Measurements from ENCODE around the gene FOXP1.

Gene FOXP1

DNA sequence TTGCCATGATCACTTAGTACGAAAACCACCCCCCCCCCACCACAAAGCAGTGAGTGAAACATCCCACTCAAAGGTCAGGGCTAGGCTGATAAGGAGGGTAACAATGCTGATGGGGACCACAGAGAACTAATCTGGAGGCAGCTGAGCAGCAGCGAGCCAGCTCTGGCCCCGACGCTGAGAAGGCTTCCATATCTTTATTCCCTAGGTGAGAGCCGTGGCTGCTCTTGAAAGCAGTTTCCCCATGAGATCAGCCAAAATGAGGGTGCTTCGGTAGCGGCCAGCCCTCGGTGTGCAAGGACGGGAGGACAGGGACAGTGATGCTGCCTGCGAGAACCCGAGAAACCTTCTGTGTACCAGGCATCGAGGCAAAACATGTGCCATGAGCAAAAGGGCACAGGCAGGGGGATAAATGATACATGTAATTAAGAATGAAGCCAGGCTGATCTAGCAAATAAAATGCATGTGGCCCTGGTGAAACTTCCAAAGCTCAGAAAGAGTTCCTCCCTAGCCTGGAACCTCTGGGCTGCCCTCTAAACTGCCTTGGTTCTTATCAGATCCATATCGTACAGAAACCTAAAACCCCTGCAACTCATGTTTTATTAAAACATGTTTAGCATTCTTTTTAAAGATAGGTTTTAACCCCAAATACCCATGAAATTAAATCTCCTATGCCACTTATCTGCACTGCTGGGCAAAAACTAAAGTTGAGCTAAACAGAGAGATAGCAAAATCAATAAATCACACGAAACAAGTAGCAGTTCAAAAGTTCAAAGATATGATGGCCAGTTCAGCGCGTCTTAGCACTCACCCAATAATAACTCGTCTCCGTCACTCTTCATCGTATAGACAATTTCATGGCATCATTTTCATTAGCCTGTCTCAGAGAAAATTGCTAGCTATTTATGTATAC is 337.3 kb downstream of the FOXP1 start:
- Histone ChIP-seq H3K27ac (ENCODE audit: poor library complexity, severe bottlenecking) (no peak overlapping the region), H3K27me3 (ENCODE audit: insufficient read depth, poor library complexity, severe bottlenecking) (no peaks in the 10 kb centered on the region), H3K4me3 (ENCODE audit: severe bottlenecking) (no peak overlapping the region), H3K9me3 (ENCODE audit: severe bottlenecking) (no peaks in the 10 kb centered on the region), H3K36me3 (ENCODE audit: low read depth) (no peaks in the 10 kb centered on the region), H3K4me1 (ENCODE audit: insufficient read depth, poor library complexity, severe bottlenecking) (peaks cover 13% of the 10 kb centered on the region)
- DNase-seq (ENCODE audit: low spot score) (no peak), ATAC-seq (ENCODE audit: low read depth) (no peak)
- TF ChIP-seq, protein P1, sequence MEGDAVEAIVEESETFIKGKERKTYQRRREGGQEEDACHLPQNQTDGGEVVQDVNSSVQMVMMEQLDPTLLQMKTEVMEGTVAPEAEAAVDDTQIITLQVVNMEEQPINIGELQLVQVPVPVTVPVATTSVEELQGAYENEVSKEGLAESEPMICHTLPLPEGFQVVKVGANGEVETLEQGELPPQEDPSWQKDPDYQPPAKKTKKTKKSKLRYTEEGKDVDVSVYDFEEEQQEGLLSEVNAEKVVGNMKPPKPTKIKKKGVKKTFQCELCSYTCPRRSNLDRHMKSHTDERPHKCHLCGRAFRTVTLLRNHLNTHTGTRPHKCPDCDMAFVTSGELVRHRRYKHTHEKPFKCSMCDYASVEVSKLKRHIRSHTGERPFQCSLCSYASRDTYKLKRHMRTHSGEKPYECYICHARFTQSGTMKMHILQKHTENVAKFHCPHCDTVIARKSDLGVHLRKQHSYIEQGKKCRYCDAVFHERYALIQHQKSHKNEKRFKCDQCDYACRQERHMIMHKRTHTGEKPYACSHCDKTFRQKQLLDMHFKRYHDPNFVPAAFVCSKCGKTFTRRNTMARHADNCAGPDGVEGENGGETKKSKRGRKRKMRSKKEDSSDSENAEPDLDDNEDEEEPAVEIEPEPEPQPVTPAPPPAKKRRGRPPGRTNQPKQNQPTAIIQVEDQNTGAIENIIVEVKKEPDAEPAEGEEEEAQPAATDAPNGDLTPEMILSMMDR (IDR thresholded peaks at IDR 0.05; ENCODE audit: poor library complexity, severe bottlenecking): no peak

DNA sequence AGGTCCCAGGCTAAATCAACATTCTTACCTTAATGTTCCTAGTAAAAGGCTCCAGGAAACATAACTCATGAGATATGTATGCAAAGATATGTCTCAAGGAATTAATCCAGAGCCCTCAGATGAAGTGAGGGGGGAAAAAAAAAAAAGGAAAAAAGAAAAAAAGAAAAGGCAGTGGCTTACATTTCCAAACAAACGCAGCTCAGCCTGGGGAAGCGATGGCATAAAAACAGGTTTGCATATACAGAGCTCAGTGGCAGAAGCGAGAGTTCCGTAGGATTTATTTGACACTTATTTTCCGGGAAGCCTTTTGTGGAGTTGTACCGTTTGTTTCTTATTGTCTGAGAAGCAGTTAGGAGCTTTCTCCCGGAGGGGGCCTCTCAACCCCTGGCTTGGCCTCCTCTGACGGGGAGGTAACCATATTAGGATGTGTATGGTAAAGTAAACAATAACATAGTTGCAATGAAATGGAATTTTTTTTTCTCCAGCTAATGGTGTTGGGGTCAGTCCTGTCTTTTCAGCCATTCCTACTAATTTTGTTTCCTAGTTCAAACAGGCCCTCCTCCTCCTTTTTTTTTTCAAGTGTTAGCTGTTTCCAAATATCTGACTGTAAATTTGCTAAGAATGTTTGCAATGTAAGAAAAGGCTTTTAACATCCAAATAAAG is 338.6 kb downstream of the FOXP1 start:
- Histone ChIP-seq H3K4me3 (ENCODE audit: severe bottlenecking) (no peak overlapping the region), H3K9me3 (ENCODE audit: severe bottlenecking) (no peaks in the 10 kb centered on the region), H3K36me3 (ENCODE audit: low read depth) (no peaks in the 10 kb centered on the region), H3K27ac (ENCODE audit: poor library complexity, severe bottlenecking) (no peak overlapping the region), H3K27me3 (ENCODE audit: insufficient read depth, poor library complexity, severe bottlenecking) (no peaks in the 10 kb centered on the region), H3K4me1 (ENCODE audit: insufficient read depth, poor library complexity, severe bottlenecking) (peaks cover 9% of the 10 kb centered on the region)
- DNase-seq (ENCODE audit: low spot score): no peak
- TF ChIP-seq, protein P1 (IDR thresholded peaks at IDR 0.05; ENCODE audit: poor library complexity, severe bottlenecking): no peak
- peak; percentile 42; the same call in 1 of the 3 replicates for ATAC-seq (ENCODE audit: low read depth)

DNA sequence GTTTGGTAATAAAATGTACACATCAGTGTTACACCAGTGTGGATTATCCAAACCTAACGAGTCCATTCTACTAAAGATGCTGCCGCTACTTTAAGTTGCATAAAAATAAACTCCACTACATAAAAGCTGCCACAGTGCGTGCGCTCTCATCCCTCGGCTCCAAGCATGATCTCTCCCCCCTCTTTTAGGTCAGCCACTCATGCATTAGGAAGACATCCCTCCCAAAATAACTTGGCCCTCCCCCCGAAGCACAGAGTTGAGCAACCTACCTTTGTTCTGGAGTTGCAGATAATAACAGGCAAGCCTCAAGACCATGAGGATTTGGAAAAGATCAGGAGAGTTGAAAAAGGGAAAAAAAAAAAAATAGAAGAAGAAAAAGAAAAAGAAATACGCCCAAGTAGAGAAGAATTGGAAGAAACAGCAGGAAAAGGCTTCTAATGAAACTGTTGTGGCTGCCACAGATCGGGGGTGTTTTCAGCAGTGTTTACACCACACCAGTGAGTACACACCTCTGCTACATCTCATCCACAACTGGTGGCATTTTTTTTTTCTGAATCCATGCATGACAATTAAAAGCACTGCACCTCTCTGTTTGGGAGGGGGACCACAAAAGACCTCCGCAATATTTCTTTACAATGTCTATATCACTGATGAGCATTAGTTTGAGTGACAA is 339.2 kb downstream of the FOXP1 start:
- Histone ChIP-seq H3K27ac (ENCODE audit: poor library complexity, severe bottlenecking) (no peak overlapping the region), H3K36me3 (ENCODE audit: low read depth) (no peaks in the 10 kb centered on the region), H3K9me3 (ENCODE audit: severe bottlenecking) (no peaks in the 10 kb centered on the region), H3K4me1 (ENCODE audit: insufficient read depth, poor library complexity, severe bottlenecking) (peaks cover 9% of the 10 kb centered on the region), H3K27me3 (ENCODE audit: insufficient read depth, poor library complexity, severe bottlenecking) (no peaks in the 10 kb centered on the region), H3K4me3 (ENCODE audit: severe bottlenecking) (no peak overlapping the region)
- TF ChIP-seq, protein P1 (IDR thresholded peaks at IDR 0.05; ENCODE audit: poor library complexity, severe bottlenecking): no peak
- DNase-seq (ENCODE audit: low spot score) (no peak), ATAC-seq (ENCODE audit: low read depth) (no peak)

DNA sequence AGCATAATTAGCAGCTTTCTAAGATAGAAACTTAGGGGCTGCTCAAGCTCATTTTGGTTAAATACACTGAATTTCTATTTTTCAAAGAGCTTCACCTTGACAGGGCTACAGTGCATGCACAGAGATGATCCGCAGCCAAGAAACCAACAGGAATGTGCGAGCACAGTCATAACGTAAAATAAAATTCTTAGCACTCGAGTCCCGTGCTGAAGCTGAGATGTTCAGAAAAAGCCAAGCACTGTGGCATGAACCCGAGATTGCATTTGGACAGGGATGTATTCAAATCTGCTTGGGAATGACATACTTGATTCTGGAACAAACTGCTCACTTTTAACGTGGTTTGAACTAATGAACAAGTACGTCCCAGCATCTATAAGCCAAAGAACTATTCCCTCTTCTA is 340.3 kb downstream of the FOXP1 start:
- Histone ChIP-seq H3K36me3 (ENCODE audit: low read depth) (no peaks in the 10 kb centered on the region), H3K4me3 (ENCODE audit: severe bottlenecking) (no peak overlapping the region), H3K9me3 (ENCODE audit: severe bottlenecking) (no peaks in the 10 kb centered on the region), H3K27ac (ENCODE audit: poor library complexity, severe bottlenecking) (no peak overlapping the region), H3K4me1 (ENCODE audit: insufficient read depth, poor library complexity, severe bottlenecking) (peaks cover 9% of the 10 kb centered on the region), H3K27me3 (ENCODE audit: insufficient read depth, poor library complexity, severe bottlenecking) (no peaks in the 10 kb centered on the region)
- TF ChIP-seq, protein P1 (IDR thresholded peaks at IDR 0.05; ENCODE audit: poor library complexity, severe bottlenecking): no peak
- no peak for ATAC-seq (ENCODE audit: low read depth)
- DNase-seq (ENCODE audit: low spot score): no peak
